Activated gamma-delta T cell treated with Interleukin-2 at 50 U/mL for 16 hours (primary cell): Measurements from ENCODE around the gene EPSTI1.
"Not testable (repeated sequence)": the region's sequence is repeated elsewhere in the genome, so short reads cannot be mapped to it uniquely, and the experiment has no call there.

Source experiments
- DNase-seq: peaks from one replicate; pipeline ENCODE4 v3.0.0-alpha.2; 2020

EPSTI1 gene

GRCh38 chr13:42991898-42992763, at the start of gene EPSTI1:
Gene EPSTI1 (minus strand): TSS chr13:42992241. CDS start chr13:42992165, 76 bp downstream.
- DNase-seq, result peak; percentile 64

GRCh38 chr13:43041369-43041921, 49.4 kb upstream of the EPSTI1 start:
- no peak for DNase-seq

DNA sequence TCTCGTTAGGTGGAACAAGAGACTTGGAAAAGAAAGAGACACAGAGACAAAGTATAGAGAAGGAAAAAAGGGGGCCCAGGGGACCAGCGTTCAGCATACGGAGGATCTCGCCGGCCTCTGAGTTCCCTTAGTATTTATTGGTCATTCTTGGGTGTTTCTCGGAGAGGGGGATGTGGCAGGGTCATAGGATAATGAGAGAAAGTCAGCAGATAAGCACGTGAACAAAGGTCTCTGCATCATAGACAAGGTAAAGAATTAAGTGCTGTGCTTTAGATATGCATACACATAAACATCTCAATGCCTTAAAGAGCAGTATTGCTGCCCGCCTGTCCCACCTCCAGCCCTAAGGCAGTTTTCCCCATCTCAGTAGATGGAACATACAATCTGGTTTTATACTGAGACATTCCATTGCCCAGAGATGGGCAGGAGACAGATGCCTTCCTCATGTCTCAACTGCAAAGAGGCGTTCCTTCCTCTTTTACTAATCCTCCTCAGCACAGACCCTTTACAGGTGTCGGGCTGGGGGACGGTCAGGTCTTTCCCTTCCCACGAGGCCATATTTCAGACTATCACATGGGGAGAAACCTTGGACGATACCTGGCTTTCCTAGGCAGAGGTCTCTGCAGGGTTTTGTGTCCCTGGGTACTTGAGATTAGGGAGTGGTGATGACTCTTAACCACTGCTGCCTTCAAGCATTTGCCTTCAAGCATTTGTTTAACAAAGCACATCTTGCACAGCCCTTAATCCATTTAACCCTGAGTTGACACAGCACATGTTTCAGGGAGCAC, 48.7 kb upstream of the EPSTI1 start:
- DNase-seq, result not testable (repeated sequence)

GRCh38 chr13:43039966-43040365, 47.9 kb upstream of the EPSTI1 start:
- no peak for DNase-seq

- DNase-seq, result no peak
These were observed 44.6 kb upstream of the EPSTI1 start for GRCh38 chr13:43036351-43037250.

DNA sequence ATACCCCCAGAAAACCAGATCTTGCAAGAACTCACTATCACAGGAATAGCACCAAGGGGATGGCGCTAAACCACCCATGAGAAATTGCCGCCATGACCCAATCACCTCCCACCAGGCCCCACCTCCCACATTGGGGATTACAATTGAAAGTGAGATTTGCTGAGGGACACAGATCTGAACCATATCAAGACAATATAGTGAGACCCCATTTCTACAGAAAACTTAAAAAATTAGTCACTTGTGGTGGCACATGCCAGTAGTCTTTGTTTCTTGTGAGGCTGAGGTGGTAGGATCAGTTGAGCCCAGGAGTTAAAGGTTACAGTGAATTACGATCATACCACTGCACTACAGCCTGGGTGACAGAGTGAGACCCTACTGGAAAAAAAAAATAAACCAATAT, 41.0 kb upstream of the EPSTI1 start:
- no peak for DNase-seq

GRCh38 chr13:43031881-43032280, 39.8 kb upstream of the EPSTI1 start:
- no peak for DNase-seq

- DNase-seq, result no peak
These were observed 38.5 kb upstream of the EPSTI1 start for GRCh38 chr13:43030548-43030947.

- DNase-seq, result no peak
These were observed 34.2 kb upstream of the EPSTI1 start for GRCh38 chr13:43026262-43026661.

- DNase-seq, result peak; percentile 78
These were observed 31.4 kb upstream of the EPSTI1 start, which contains the start of gene DNAJC15 for GRCh38 chr13:43023289-43023963. Gene DNAJC15 (plus strand): TSS chr13:43023586. CDS start chr13:43023627, 41 bp downstream.

DNA sequence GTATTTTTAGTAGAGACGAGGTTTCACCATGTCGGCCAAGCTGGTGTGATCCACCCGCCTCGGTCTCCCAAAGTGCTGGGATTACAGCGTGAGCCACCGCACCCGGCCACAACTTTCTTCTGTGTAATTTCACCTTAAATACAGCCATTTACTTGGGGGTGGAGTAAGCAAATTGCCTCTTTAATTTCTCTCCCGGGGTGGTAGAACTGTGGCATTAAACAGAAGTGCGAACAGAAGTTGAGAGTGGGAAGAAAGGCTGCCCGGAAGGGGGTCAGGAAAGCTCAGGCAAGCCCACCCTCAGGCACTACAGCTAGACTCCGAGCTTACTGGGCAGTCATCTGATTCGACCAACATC, 30.9 kb upstream of the EPSTI1 start:
- no peak for DNase-seq

DNA sequence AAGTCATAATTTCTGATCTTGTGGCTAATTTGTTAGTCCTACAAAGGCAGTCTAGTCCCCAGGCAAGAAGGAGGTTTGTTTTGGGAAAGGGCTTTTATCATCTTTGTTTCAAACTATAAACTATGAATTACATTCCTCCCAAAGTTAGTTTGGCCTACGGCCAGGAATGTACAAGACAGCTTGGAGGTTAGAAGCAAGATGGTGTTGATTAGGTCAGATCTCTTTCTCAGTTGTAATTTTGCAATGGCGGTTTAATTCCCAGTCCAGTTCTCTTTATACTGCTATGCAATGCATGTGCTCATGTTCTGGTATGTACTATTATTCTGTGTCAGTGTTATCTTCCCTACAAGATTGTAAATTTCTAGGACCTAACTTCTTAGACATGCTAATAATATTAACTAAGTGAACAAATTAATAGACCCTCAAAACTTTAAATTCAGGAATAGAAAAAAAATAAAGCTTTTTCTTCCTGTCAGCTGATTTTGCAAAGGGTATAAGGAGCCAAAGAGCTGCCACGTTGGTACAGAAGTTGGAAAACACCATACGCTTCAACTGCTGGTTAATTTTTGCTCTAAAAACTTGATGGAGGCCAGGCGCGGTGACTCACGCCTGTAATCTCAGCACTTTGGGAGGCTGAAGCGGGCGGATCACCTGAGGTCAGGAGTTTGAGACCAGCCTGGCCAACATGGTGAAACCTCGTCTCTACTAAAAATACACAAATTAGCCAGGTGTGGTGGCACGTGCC, 30.1 kb upstream of the EPSTI1 start:
- DNase-seq, result no peak

- DNase-seq, result no peak
These were observed 28.8 kb upstream of the EPSTI1 start for GRCh38 chr13:43020794-43021193.

- no peak for DNase-seq
These were observed 27.8 kb upstream of the EPSTI1 start for GRCh38 chr13:43019811-43020210.

- DNase-seq, result no peak
These were observed 24.2 kb upstream of the EPSTI1 start for GRCh38 chr13:43016226-43016625.

DNA sequence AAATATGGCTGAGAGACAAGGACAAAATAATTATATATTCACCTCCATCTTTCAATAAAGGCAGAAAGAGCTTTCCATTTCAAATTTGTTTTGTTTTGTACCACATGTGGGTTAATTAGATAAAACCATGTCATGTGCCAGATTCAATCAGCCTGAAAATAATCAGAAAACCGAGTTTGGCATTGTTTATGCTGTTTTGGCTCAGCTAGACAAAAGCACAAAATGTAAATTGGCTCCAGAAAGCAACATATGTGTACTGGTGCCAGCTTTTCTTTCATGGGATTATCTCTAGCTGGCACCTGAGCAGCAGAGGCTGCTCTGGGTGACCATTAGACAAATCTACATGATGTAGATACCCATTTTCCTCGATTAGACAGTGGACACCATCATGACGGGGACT, 22.1 kb upstream of the EPSTI1 start:
- DNase-seq, result no peak

DNA sequence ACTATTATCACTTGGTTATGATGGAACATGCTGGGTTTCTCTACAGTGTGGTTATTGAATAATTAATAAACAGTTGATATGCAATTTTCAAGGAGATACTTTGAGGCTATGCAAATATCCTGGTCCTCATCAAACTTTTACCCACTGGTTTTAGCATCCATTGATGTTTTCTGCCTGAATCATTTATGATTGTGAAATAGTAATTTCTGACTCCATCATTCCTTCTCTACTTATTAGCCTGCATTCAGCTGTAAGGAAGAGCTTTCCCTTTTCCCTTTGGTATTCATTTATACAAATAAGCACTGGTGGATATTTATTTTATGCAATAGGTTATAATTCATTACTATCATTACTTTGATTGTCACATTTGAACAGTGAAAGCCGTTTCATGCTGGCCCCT, 17.5 kb upstream of the EPSTI1 start:
- DNase-seq, result no peak

DNA sequence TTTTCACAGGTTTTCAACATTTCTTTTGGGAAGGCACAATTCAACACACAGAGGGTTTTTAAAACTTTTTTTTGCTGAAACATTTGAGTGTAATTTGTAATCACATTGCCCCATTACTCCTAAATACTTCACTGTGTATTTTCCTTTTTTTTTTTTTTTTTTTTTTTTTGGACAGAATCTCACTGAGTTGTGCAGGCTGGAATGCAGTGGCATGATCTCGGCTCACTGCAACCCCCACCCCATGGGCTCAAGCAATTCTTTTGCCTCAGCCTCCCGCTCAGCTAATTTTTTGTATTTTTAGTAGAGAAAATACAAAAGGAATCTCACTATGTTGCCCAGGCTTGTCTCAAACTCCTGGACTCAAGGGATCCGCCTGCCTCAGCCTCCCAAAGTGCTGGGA, 16.6 kb upstream of the EPSTI1 start:
- no peak for DNase-seq

GRCh38 chr13:43006893-43007631, 15.0 kb upstream of the EPSTI1 start:
- no peak for DNase-seq

GRCh38 chr13:43005460-43006236, 13.6 kb upstream of the EPSTI1 start:
- DNase-seq, result no peak
